ENCODE measurements around the gene LRBA. TPM values are rescaled to one million over a fixed set of nuclear protein-coding genes. Genes with fewer than 3 reads are reported as not detected.
"Not testable (repeated sequence)": the region's sequence is repeated elsewhere in the genome, so short reads cannot be mapped to it uniquely, and the experiment has no call there.

The LRBA gene
- total RNA-seq, 5 donors from 2014 or later (not counting 1 experiment from before 2014, with no cell fraction given) = 56.1 to 81.7 (median 56.9) TPM

- H3K27ac Mint-ChIP-seq; H3K27me3 Mint-ChIP-seq; H3K27ac ChIP-seq (ENCODE audit: low read length); H3K4me1 ChIP-seq (ENCODE audit: control insufficient read depth in 1 of 2, extremely low read depth in 1 of 2, insufficient read depth in 2 of 2, low read length in 2 of 2); H3K36me3 ChIP-seq (ENCODE audit: control insufficient read depth in 2 of 2, extremely low read depth in 1 of 2, insufficient read depth in 1 of 2, low read length in 1 of 2); H3K4me3 Mint-ChIP-seq; POLR2A ChIA-PET; CTCF ChIA-PET; H3K4me3 ChIP-seq (ENCODE audit: control insufficient read depth in 1 of 2, extremely low read depth in 1 of 2, low read length in 1 of 2); ATAC-seq (replicated peaks in 1 of 4); H3K27me3 ChIP-seq (replicated peaks in 1 of 2; ENCODE audit: control insufficient read depth in 2 of 2, extremely low read depth in 1 of 2, insufficient read depth in 2 of 2, low read length in 1 of 2); DNase-seq; H3K9me3 Mint-ChIP-seq; H3K9me3 ChIP-seq: not testable (repeated sequence)
- peaks cover 47% of the 10 kb centered on the region for H3K36me3 Mint-ChIP-seq
- H3K4me1 Mint-ChIP-seq = peaks cover 49 to 61% (median 54%) of the 10 kb centered on the region in 3 donors
- no CpG with 5 or more reads among the region's 3 CpGs for WGBS (ENCODE audit: insufficient coverage)
Observed at GRCh38 chr4:150993577-150993976, 21.5 kb downstream of the LRBA start.

- Histone ChIP-seq H3K9me3 (no peaks in the 10 kb centered on the region), H3K36me3 (ENCODE audit: control insufficient read depth in 2 of 2, extremely low read depth in 1 of 2, insufficient read depth in 1 of 2, low read length in 1 of 2) (peaks cover 0 to 5% of the 10 kb centered on the region in 2 donors), H3K4me1 (ENCODE audit: control insufficient read depth in 1 of 2, extremely low read depth in 1 of 2, insufficient read depth in 2 of 2, low read length in 2 of 2) (no peaks in the 10 kb centered on the region), H3K4me3 (ENCODE audit: control insufficient read depth in 1 of 2, extremely low read depth in 1 of 2, low read length in 1 of 2) (no peak overlapping the region), H3K27me3 (replicated peaks in 1 of 2; ENCODE audit: control insufficient read depth in 2 of 2, extremely low read depth in 1 of 2, insufficient read depth in 2 of 2, low read length in 1 of 2) (no peaks in the 10 kb centered on the region), H3K27ac (ENCODE audit: low read length) (no peak overlapping the region)
- Mint-ChIP-seq H3K9me3 (no peaks in the 10 kb centered on the region), H3K27me3 (no peaks in the 10 kb centered on the region), H3K4me3 (peak overlapping the region in 1 of 3 donors; percentile 8), H3K36me3 (peaks cover 41% of the 10 kb centered on the region), H3K4me1 (peaks cover 55 to 74% (median 60%) of the 10 kb centered on the region in 3 donors), H3K27ac (no peak overlapping the region)
- CTCF ChIA-PET = interaction anchor here in 1 of 2 donors (0.9 kb wide), 1 partner anchor 28 kb away, joined by 7 read pairs; no protein-coding TSS in a partner anchor
- no CpG with 5 or more reads among the region's 2 CpGs for WGBS (ENCODE audit: insufficient coverage)
- DNase-seq (no peak), ATAC-seq (replicated peaks in 1 of 4) (no peak)
- POLR2A ChIA-PET = interaction anchor here (0.6 kb wide), 2 partner anchors 993 to 1349 kb away, joined by 7 read pairs; no protein-coding TSS in a partner anchor
Observed at GRCh38 chr4:150990993-150991392, 24.1 kb downstream of the LRBA start.

GRCh38 chr4:150990250-150990649 is 24.8 kb downstream of the LRBA start:
- Histone ChIP-seq H3K9me3 (no peaks in the 10 kb centered on the region), H3K4me3 (ENCODE audit: control insufficient read depth in 1 of 2, extremely low read depth in 1 of 2, low read length in 1 of 2) (no peak overlapping the region), H3K4me1 (ENCODE audit: control insufficient read depth in 1 of 2, extremely low read depth in 1 of 2, insufficient read depth in 2 of 2, low read length in 2 of 2) (no peaks in the 10 kb centered on the region), H3K36me3 (ENCODE audit: control insufficient read depth in 2 of 2, extremely low read depth in 1 of 2, insufficient read depth in 1 of 2, low read length in 1 of 2) (peaks cover 0 to 5% of the 10 kb centered on the region in 2 donors), H3K27ac (ENCODE audit: low read length) (no peak overlapping the region), H3K27me3 (replicated peaks in 1 of 2; ENCODE audit: control insufficient read depth in 2 of 2, extremely low read depth in 1 of 2, insufficient read depth in 2 of 2, low read length in 1 of 2) (no peaks in the 10 kb centered on the region)
- Mint-ChIP-seq H3K27me3 (no peaks in the 10 kb centered on the region), H3K27ac (no peak overlapping the region), H3K36me3 (peaks cover 39% of the 10 kb centered on the region), H3K9me3 (no peaks in the 10 kb centered on the region), H3K4me3 (no peak overlapping the region), H3K4me1 (peaks cover 49 to 68% (median 56%) of the 10 kb centered on the region in 3 donors)
- DNase-seq (no peak), ATAC-seq (replicated peaks in 1 of 4) (no peak)
- CTCF ChIA-PET = interaction anchor here in 1 of 2 donors (0.9 kb wide), 1 partner anchor 29 kb away, joined by 7 read pairs; no protein-coding TSS in a partner anchor
- POLR2A ChIA-PET = interaction anchor here in 1 of 2 donors (0.6 kb wide), 1 partner anchor 994 kb away, joined by 7 read pairs; no protein-coding TSS in a partner anchor
- WGBS (ENCODE audit: insufficient coverage) = 100% methylated on average over 1 of the region's 3 CpGs

GRCh38 chr4:150988238-150988637 is 26.8 kb downstream of the LRBA start:
- no peaks in the 10 kb centered on the region for H3K9me3 ChIP-seq
- H3K4me3 Mint-ChIP-seq = no peak overlapping the region
- H3K4me1 Mint-ChIP-seq = peaks cover 41 to 53% (median 44%) of the 10 kb centered on the region in 3 donors
- peaks cover 0 to 5% of the 10 kb centered on the region in 2 donors for H3K36me3 ChIP-seq (ENCODE audit: control insufficient read depth in 2 of 2, extremely low read depth in 1 of 2, insufficient read depth in 1 of 2, low read length in 1 of 2)
- no peak for ATAC-seq (replicated peaks in 1 of 4)
- H3K27me3 Mint-ChIP-seq = no peaks in the 10 kb centered on the region
- no peak overlapping the region for H3K4me3 ChIP-seq (ENCODE audit: control insufficient read depth in 1 of 2, extremely low read depth in 1 of 2, low read length in 1 of 2)
- H3K4me1 ChIP-seq (ENCODE audit: control insufficient read depth in 1 of 2, extremely low read depth in 1 of 2, insufficient read depth in 2 of 2, low read length in 2 of 2) = peaks cover 0 to 3% of the 10 kb centered on the region in 2 experiments
- CTCF ChIA-PET = interaction anchor here in 1 of 2 donors (0.6 to 0.7 kb wide), 2 partner anchors 23 to 157 kb away, joined by 3 to 7 read pairs; no protein-coding TSS in a partner anchor
- no peaks in the 10 kb centered on the region for H3K27me3 ChIP-seq (replicated peaks in 1 of 2; ENCODE audit: control insufficient read depth in 2 of 2, extremely low read depth in 1 of 2, insufficient read depth in 2 of 2, low read length in 1 of 2)
- 100% methylated on average over 1 of the region's 2 CpGs for WGBS (ENCODE audit: insufficient coverage)
- H3K9me3 Mint-ChIP-seq = no peaks in the 10 kb centered on the region
- no peak overlapping the region for H3K27ac Mint-ChIP-seq
- no peak overlapping the region for H3K27ac ChIP-seq (ENCODE audit: low read length)
- H3K36me3 Mint-ChIP-seq = peaks cover 23% of the 10 kb centered on the region
- POLR2A ChIA-PET = no interaction called here
- DNase-seq = no peak

- peaks cover 0 to 2% of the 10 kb centered on the region in 2 donors for H3K36me3 ChIP-seq (ENCODE audit: control insufficient read depth in 2 of 2, extremely low read depth in 1 of 2, insufficient read depth in 1 of 2, low read length in 1 of 2)
- WGBS (ENCODE audit: insufficient coverage) = 79% methylated on average over 3 of the region's 3 CpGs
- H3K4me1 ChIP-seq (ENCODE audit: control insufficient read depth in 1 of 2, extremely low read depth in 1 of 2, insufficient read depth in 2 of 2, low read length in 2 of 2) = peaks cover 0 to 3% of the 10 kb centered on the region in 2 experiments
- Mint-ChIP-seq H3K36me3 (peaks cover 21% of the 10 kb centered on the region), H3K27ac (no peak overlapping the region), H3K4me1 (peaks cover 46 to 51% (median 48%) of the 10 kb centered on the region in 3 donors), H3K9me3 (no peaks in the 10 kb centered on the region), H3K4me3 (no peak overlapping the region), H3K27me3 (no peaks in the 10 kb centered on the region)
- CTCF ChIA-PET = interaction anchor here in 1 of 2 donors (0.7 kb wide), 1 partner anchor 1362 kb away, joined by 3 read pairs; no protein-coding TSS in a partner anchor
- ATAC-seq (replicated peaks in 1 of 4) = no peak
- H3K27ac ChIP-seq (ENCODE audit: low read length) = no peak overlapping the region
- no peak overlapping the region for H3K4me3 ChIP-seq (ENCODE audit: control insufficient read depth in 1 of 2, extremely low read depth in 1 of 2, low read length in 1 of 2)
- POLR2A ChIA-PET = no interaction called here
- no peaks in the 10 kb centered on the region for H3K9me3 ChIP-seq
- H3K27me3 ChIP-seq (replicated peaks in 1 of 2; ENCODE audit: control insufficient read depth in 2 of 2, extremely low read depth in 1 of 2, insufficient read depth in 2 of 2, low read length in 1 of 2) = no peaks in the 10 kb centered on the region
- no peak for DNase-seq
Observed at GRCh38 chr4:150987204-150987603, 27.9 kb downstream of the LRBA start.

- DNase-seq (no peak), ATAC-seq (replicated peaks in 1 of 4) (no peak)
- 34% methylated on average over 3 of the region's 4 CpGs for WGBS (ENCODE audit: insufficient coverage)
- Histone ChIP-seq H3K4me3 (ENCODE audit: control insufficient read depth in 1 of 2, extremely low read depth in 1 of 2, low read length in 1 of 2) (no peak overlapping the region), H3K27me3 (replicated peaks in 1 of 2; ENCODE audit: control insufficient read depth in 2 of 2, extremely low read depth in 1 of 2, insufficient read depth in 2 of 2, low read length in 1 of 2) (no peaks in the 10 kb centered on the region), H3K4me1 (ENCODE audit: control insufficient read depth in 1 of 2, extremely low read depth in 1 of 2, insufficient read depth in 2 of 2, low read length in 2 of 2) (peaks cover 0 to 3% of the 10 kb centered on the region in 2 experiments), H3K36me3 (ENCODE audit: control insufficient read depth in 2 of 2, extremely low read depth in 1 of 2, insufficient read depth in 1 of 2, low read length in 1 of 2) (no peaks in the 10 kb centered on the region), H3K9me3 (no peaks in the 10 kb centered on the region), H3K27ac (ENCODE audit: low read length) (no peak overlapping the region)
- no peaks in the 10 kb centered on the region for H3K9me3 Mint-ChIP-seq
- H3K4me1 Mint-ChIP-seq = peaks cover 42 to 43% (median 43%) of the 10 kb centered on the region in 3 donors
- no peak overlapping the region for H3K27ac Mint-ChIP-seq
- POLR2A ChIA-PET = no interaction called here
- H3K36me3 Mint-ChIP-seq = peaks cover 13% of the 10 kb centered on the region
- no peaks in the 10 kb centered on the region for H3K27me3 Mint-ChIP-seq
- CTCF ChIA-PET = no interaction called here
- H3K4me3 Mint-ChIP-seq = no peak overlapping the region
Observed at GRCh38 chr4:150986085-150986484, 29.0 kb downstream of the LRBA start.
